SK-N-SH (cell line): ENCODE results near the gene TTC21A. TPM values are rescaled to one million over a fixed set of nuclear protein-coding genes. Genes with fewer than 3 reads are reported as not detected.

ENCODE experiments used
- CTCF ChIA-PET: fragments of 300-600, 350-600 bp; formaldehyde crosslinking; extraction: SDS; loops from one replicate; lab custom pipeline; 2021; lab: Yijun Ruan, JAX
- POLR2A ChIA-PET: fragments of 350-600 bp; sonication (Branson Sonifier 250); formaldehyde crosslinking; extraction: SDS; loops from one replicate; lab custom pipeline; 2020; ENCODE audit warnings: antibody characterized with exemption, inconsistent platforms; lab: Yijun Ruan, JAX
- DNase-seq: peaks from one replicate; pipeline ENCODE4 v3.0.0; 2012
- H2AFZ ChIP-seq: fragments of 200-600 bp; sonication (generic); 2 replicates; pipeline ENCODE4 v1.8.1; 2016; ENCODE audit warnings: antibody characterized with exemption, mild to moderate bottlenecking, low read depth
- H3F3A ChIP-seq: fragments of 200-600 bp; sonication (generic); replicated peaks from 2 replicates; pipeline ENCODE3; 2016; ENCODE audit warnings: antibody characterized with exemption, mild to moderate bottlenecking; ENCODE audit not compliant: insufficient read depth
- H3K27ac ChIP-seq, 2 experiments: fragments of 200-500 bp in 1 of 2; fragments of 200-600 bp in 1 of 2; sonication (Bioruptor generic) in 1 of 2; sonication (generic), shearing (Covaris generic) in 1 of 2; 2 replicates each; pipeline versions ENCODE4 v1.5.1 to v1.6.1; 2014 to 2016; ENCODE audit warnings: low read depth in 2 of 2, inconsistent platforms in 1 of 2, low read length in 1 of 2, mild to moderate bottlenecking in 1 of 2, mixed read lengths in 1 of 2
- H3K27me3 ChIP-seq: fragments of 200-600 bp; sonication (generic), shearing (Covaris generic); 2 replicates; pipeline ENCODE4 v1.6.1; 2016; ENCODE audit warnings: mixed run types; ENCODE audit not compliant: insufficient read depth
- H3K36me3 ChIP-seq, 2 experiments: fragments of 200-500 bp in 1 of 2; fragments of 200-600 bp in 1 of 2; sonication (Bioruptor generic) in 1 of 2; sonication (generic) in 1 of 2; replicated peaks in 1 of 2; 2 replicates each; pipeline versions ENCODE3 to v1.5.1; 2014 to 2016; ENCODE audit warnings: low read length in 1 of 2, mild to moderate bottlenecking in 1 of 2; ENCODE audit not compliant: insufficient read depth in 2 of 2, control insufficient read depth in 1 of 2
- H3K4me1 ChIP-seq, 2 experiments: fragments of 200-500 bp in 1 of 2; fragments of 200-600 bp in 1 of 2; sonication (Bioruptor generic) in 1 of 2; sonication (generic), shearing (Covaris generic) in 1 of 2; 2 replicates each; pipeline versions ENCODE4 v1.5.1 to v1.6.1; 2014 to 2016; ENCODE audit warnings: low read depth in 1 of 2, low read length in 1 of 2, mixed run types in 1 of 2; ENCODE audit not compliant: insufficient read depth in 2 of 2, control insufficient read depth in 1 of 2
- H3K4me2 ChIP-seq: fragments of 200-600 bp; sonication (generic), shearing (Covaris generic); 2 replicates; pipeline ENCODE4 v1.6.1; 2017; ENCODE audit warnings: mixed run types
- H3K4me3 ChIP-seq, 2 experiments: fragments of 200-500 bp in 1 of 2; fragments of 200-600 bp in 1 of 2; sonication (Bioruptor generic) in 1 of 2; sonication (generic), shearing (Covaris generic) in 1 of 2; 2 replicates each; pipeline versions ENCODE4 v1.5.1 to v1.8.1; 2014 to 2016; ENCODE audit warnings: low read depth in 2 of 2, inconsistent platforms in 1 of 2, low read length in 1 of 2, mild to moderate bottlenecking in 1 of 2, mixed read lengths in 1 of 2, moderate library complexity in 1 of 2
- H3K79me2 ChIP-seq: fragments of 200-600 bp; sonication (generic); 2 replicates; pipeline ENCODE4 v1.8.1; 2017; ENCODE audit warnings: mild to moderate bottlenecking; ENCODE audit not compliant: insufficient read depth
- H3K9ac ChIP-seq: fragments of 200-600 bp; sonication (generic); 2 replicates; pipeline ENCODE4 v1.6.1; 2017; ENCODE audit warnings: mixed run types
- H3K9me2 ChIP-seq: fragments of 200-600 bp; sonication (generic); 2 replicates; pipeline ENCODE4 v1.6.1; 2017; ENCODE audit warnings: mixed run types
- H3K9me3 ChIP-seq: fragments of 200-600 bp; sonication (generic); 2 replicates; pipeline ENCODE4 v1.6.1; 2017; ENCODE audit warnings: mixed run types, mild to moderate bottlenecking, moderate library complexity
- H4K20me1 ChIP-seq: fragments of 200-600 bp; sonication (generic); 2 replicates; pipeline ENCODE4 v1.6.1; 2017; ENCODE audit warnings: mild to moderate bottlenecking, mixed run types; ENCODE audit not compliant: insufficient read depth
- CHD2 ChIP-seq: fragments of 150-350 bp; IDR thresholded peaks from 2 replicates; pipeline ENCODE4 v1.6.1; 2018; ENCODE audit warnings: low read length; ENCODE audit not compliant: partially characterized antibody
- EP300 ChIP-seq, 2 experiments: IDR thresholded peaks; 2 replicates each; pipeline versions ENCODE4 v1.4.0 to v1.6.1; 2012; ENCODE audit warnings: borderline replicate concordance in 1 of 2, low read depth in 1 of 2, low read length in 1 of 2
- FOXJ3 ChIP-seq: sonication (generic); formaldehyde crosslinking; IDR thresholded peaks from 2 replicates; pipeline ENCODE4 v1.5.1; 2020; ENCODE audit warnings: mild to moderate bottlenecking, missing genetic modification reagents
- JUND ChIP-seq: IDR thresholded peaks from 2 replicates; pipeline ENCODE4 v1.4.0; 2012
- MEF2A ChIP-seq: IDR thresholded peaks from 2 replicates; pipeline ENCODE4 v1.4.0; 2012; ENCODE audit warnings: low read depth, borderline replicate concordance
- MXI1 ChIP-seq: IDR thresholded peaks from 2 replicates; pipeline ENCODE4 v1.6.1; 2012; ENCODE audit warnings: mild to moderate bottlenecking, low read depth, low read length, improper control_type of control experiment
- NFIC ChIP-seq: IDR thresholded peaks from 2 replicates; pipeline ENCODE4 v1.4.0; 2012; ENCODE audit warnings: borderline replicate concordance
- POLR2AphosphoS5 ChIP-seq: IDR thresholded peaks from 2 replicates; pipeline ENCODE4 v1.6.1; 2012; ENCODE audit warnings: low read depth, low read length
- RAD21 ChIP-seq: IDR thresholded peaks from 2 replicates; pipeline ENCODE4 v1.6.1; 2012; ENCODE audit warnings: mild to moderate bottlenecking, low read length
- SIN3A ChIP-seq: IDR thresholded peaks from 2 replicates; pipeline ENCODE4 v1.6.1; 2012; ENCODE audit warnings: low read depth, mild to moderate bottlenecking, low read length, moderate library complexity, borderline replicate concordance
- WGBS: methylation state at CpG from one replicate; pipeline ENCODE4 v1.1.6; 2017; ENCODE audit warnings: low lambda C conversion rate; 5-methylcytosine and 5-hydroxymethylcytosine counted together
- polyA plus RNA-seq, 3 experiments: library from polyadenylated mRNA; depleted of rRNA; stranded (reverse); fragments of >200 nt; gene quantifications; 2 replicates each; pipeline ENCODE4 v1.2.3, GENCODE V29; 2012
- TF ChIP-seq, protein P1 (sequence below): fragments of 150-350 bp; IDR thresholded peaks from 2 replicates; pipeline ENCODE4 v1.6.1; 2016; ENCODE audit warnings: mild to moderate bottlenecking, low read depth, low read length
- TF ChIP-seq, protein P2 (sequence below): fragments of 150-350 bp; IDR thresholded peaks from 2 replicates; pipeline ENCODE4 v1.6.1; 2017; ENCODE audit warnings: antibody characterized with exemption, low read length, low read depth, borderline replicate concordance
- TF ChIP-seq, protein P3 (sequence below): IDR thresholded peaks from 2 replicates; pipeline ENCODE4 v1.4.0; 2012; ENCODE audit warnings: low read depth, borderline replicate concordance
- TF ChIP-seq, protein P4 (sequence below): IDR thresholded peaks from 2 replicates; pipeline ENCODE4 v1.4.0; 2012; ENCODE audit warnings: low read depth, borderline replicate concordance
- TF ChIP-seq, protein P5 (sequence below): IDR thresholded peaks from 2 replicates; pipeline ENCODE4 v1.6.1; 2012; ENCODE audit warnings: mild to moderate bottlenecking, low read depth, low read length, moderate library complexity

The TTC21A gene
- polyA plus RNA-seq, 1 of the 3 experiments (the other 2 are of a cell fraction), result 3.9 TPM

DNA sequence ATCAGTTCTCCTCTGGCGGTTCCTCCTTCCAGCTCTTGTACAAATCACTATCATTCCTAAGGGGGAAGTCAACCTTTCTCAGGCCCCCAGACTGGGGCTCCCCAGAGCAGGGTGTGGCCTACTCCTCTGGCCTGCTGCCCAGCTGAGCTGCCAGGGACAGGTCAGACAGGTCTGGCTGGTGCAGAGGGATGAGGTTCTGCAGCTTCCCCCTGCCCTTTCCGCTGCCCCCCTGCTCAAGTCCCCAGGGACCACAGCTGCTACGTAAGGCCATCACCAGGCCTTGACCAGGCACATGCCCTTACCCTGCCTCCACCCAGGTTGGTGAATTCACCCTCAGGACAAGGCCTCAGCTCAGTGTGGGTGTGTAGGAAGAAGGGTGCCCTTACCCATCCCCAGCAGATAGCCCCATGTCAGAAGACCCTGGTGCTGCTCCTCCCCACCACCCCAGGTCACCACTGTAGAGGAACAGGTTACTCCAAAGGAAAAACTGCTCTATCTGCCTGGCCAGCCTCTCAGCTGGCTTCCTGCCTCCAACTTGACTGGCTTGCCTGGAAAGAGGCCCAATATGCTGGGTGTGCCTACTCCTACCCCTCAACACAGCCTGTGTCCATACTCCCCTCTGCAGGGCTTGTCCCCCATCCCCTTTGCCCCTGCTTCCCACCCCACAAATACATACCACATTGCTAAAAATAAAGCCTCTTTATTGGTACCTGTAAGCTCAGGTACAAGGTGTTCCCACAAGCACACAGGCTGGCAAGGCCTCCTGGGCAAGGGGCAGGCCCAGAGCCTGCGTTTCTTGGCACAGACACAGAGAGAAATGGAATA, 33.9 kb downstream of the TTC21A start:
- Histone ChIP-seq H3K27ac (peak overlapping the region; percentile 6 to 71; a peak in 3 of 4 replicates), H4K20me1 (peaks cover 22% of the 10 kb centered on the region), H3K79me2 (peaks cover 55% of the 10 kb centered on the region), H3K4me2 (0 out of 2 replicates have a peak overlapping the region, but pooled peaks have one; percentile 2)
- POLR2A ChIA-PET, result no interaction called here
- TF ChIP-seq, protein P1, sequence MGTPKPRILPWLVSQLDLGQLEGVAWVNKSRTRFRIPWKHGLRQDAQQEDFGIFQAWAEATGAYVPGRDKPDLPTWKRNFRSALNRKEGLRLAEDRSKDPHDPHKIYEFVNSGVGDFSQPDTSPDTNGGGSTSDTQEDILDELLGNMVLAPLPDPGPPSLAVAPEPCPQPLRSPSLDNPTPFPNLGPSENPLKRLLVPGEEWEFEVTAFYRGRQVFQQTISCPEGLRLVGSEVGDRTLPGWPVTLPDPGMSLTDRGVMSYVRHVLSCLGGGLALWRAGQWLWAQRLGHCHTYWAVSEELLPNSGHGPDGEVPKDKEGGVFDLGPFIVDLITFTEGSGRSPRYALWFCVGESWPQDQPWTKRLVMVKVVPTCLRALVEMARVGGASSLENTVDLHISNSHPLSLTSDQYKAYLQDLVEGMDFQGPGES, result no peak
- TF ChIP-seq, all 33 proteins: peak for 0
- peaks cover 40 to 51% of the 10 kb centered on the region in 2 experiments for H3K36me3 ChIP-seq
- H3K9me2 ChIP-seq, result no peaks in the 10 kb centered on the region
- H3K9me3 ChIP-seq, result no peaks in the 10 kb centered on the region
- no peak overlapping the region for H2AFZ ChIP-seq
- H3F3A ChIP-seq, result peaks cover 9% of the 10 kb centered on the region
- H3K9ac ChIP-seq, result no peak overlapping the region
- CTCF ChIA-PET, result interaction anchor here (0.8 to 2.2 kb wide), 8 partner anchors 10 to 151 kb away, joined by 3 to 9 read pairs (median 4); no protein-coding TSS in a partner anchor
- 79% methylated on average over 2 of the region's 4 CpGs for WGBS
- no peak overlapping the region for H3K4me3 ChIP-seq
- peaks cover 10 to 58% of the 10 kb centered on the region in 2 experiments for H3K4me1 ChIP-seq
- peak; percentile 50 for DNase-seq
- H3K27me3 ChIP-seq, result no peaks in the 10 kb centered on the region

DNA sequence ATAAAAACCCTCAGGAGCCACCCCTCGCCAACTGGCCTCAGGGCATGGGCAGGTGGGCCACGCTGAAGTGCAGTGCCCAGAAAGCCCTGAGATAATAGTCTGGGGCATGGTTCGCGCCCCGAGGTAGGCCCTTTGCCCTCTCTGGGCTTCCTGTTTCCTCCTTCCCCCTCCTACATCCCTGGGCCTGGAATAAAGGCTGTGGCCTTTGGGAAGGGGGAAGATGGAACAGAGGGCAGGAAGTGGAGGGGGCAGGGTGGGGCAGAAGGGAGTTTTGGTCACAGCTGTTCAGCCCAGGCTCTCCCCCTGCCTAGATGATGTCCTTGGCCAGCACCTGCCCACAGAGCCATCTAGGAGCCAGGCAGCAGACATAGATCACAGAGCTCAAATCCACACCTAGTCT, 34.6 kb downstream of the TTC21A start:
- H2AFZ ChIP-seq, result no peak overlapping the region
- CTCF ChIA-PET, result interaction anchor here (0.9 to 2.2 kb wide), 4 partner anchors 9 to 150 kb away, joined by 4 to 8 read pairs (median 5); no protein-coding TSS in a partner anchor
- no peak for TF ChIP-seq SIN3A
- TF ChIP-seq CHD2, result no peak
- TF ChIP-seq, protein P2, sequence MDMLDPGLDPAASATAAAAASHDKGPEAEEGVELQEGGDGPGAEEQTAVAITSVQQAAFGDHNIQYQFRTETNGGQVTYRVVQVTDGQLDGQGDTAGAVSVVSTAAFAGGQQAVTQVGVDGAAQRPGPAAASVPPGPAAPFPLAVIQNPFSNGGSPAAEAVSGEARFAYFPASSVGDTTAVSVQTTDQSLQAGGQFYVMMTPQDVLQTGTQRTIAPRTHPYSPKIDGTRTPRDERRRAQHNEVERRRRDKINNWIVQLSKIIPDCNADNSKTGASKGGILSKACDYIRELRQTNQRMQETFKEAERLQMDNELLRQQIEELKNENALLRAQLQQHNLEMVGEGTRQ, result no peak
- no peak for TF ChIP-seq EP300 (IDR thresholded peaks at IDR 0.05; ENCODE audit: borderline replicate concordance in 1 of 2, low read depth in 1 of 2, low read length in 1 of 2)
- TF ChIP-seq JUND, result no peak
- TF ChIP-seq, protein P3, sequence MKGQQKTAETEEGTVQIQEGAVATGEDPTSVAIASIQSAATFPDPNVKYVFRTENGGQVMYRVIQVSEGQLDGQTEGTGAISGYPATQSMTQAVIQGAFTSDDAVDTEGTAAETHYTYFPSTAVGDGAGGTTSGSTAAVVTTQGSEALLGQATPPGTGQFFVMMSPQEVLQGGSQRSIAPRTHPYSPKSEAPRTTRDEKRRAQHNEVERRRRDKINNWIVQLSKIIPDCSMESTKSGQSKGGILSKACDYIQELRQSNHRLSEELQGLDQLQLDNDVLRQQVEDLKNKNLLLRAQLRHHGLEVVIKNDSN, result no peak
- TF ChIP-seq POLR2AphosphoS5, result no peak
- TF ChIP-seq MEF2A, result no peak
- TF ChIP-seq, protein P4, sequence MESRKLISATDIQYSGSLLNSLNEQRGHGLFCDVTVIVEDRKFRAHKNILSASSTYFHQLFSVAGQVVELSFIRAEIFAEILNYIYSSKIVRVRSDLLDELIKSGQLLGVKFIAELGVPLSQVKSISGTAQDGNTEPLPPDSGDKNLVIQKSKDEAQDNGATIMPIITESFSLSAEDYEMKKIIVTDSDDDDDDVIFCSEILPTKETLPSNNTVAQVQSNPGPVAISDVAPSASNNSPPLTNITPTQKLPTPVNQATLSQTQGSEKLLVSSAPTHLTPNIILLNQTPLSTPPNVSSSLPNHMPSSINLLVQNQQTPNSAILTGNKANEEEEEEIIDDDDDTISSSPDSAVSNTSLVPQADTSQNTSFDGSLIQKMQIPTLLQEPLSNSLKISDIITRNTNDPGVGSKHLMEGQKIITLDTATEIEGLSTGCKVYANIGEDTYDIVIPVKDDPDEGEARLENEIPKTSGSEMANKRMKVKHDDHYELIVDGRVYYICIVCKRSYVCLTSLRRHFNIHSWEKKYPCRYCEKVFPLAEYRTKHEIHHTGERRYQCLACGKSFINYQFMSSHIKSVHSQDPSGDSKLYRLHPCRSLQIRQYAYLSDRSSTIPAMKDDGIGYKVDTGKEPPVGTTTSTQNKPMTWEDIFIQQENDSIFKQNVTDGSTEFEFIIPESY, result no peak
- TF ChIP-seq, protein P5, sequence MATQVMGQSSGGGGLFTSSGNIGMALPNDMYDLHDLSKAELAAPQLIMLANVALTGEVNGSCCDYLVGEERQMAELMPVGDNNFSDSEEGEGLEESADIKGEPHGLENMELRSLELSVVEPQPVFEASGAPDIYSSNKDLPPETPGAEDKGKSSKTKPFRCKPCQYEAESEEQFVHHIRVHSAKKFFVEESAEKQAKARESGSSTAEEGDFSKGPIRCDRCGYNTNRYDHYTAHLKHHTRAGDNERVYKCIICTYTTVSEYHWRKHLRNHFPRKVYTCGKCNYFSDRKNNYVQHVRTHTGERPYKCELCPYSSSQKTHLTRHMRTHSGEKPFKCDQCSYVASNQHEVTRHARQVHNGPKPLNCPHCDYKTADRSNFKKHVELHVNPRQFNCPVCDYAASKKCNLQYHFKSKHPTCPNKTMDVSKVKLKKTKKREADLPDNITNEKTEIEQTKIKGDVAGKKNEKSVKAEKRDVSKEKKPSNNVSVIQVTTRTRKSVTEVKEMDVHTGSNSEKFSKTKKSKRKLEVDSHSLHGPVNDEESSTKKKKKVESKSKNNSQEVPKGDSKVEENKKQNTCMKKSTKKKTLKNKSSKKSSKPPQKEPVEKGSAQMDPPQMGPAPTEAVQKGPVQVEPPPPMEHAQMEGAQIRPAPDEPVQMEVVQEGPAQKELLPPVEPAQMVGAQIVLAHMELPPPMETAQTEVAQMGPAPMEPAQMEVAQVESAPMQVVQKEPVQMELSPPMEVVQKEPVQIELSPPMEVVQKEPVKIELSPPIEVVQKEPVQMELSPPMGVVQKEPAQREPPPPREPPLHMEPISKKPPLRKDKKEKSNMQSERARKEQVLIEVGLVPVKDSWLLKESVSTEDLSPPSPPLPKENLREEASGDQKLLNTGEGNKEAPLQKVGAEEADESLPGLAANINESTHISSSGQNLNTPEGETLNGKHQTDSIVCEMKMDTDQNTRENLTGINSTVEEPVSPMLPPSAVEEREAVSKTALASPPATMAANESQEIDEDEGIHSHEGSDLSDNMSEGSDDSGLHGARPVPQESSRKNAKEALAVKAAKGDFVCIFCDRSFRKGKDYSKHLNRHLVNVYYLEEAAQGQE, result no peak
- TF ChIP-seq NFIC, result no peak
- TF ChIP-seq RAD21, result no peak
- TF ChIP-seq FOXJ3 (CRISPR knock-in tag), result no peak
- TF ChIP-seq MXI1, result no peak

More for the DNA sequence above, 34.6 kb downstream of the TTC21A start:
- Histone ChIP-seq H3K79me2 (peaks cover 61% of the 10 kb centered on the region), H3K4me1 (peaks cover 16 to 65% of the 10 kb centered on the region in 2 experiments), H3K4me3 (no peak overlapping the region), H3K4me2 (0 out of 2 replicates have a peak overlapping the region, but pooled peaks have one; percentile 2), H3K9ac (no peak overlapping the region), H3K27ac (no peak overlapping the region; a peak in 1 of 4 replicates), H3K9me3 (no peaks in the 10 kb centered on the region), H3K36me3 (peaks cover 40 to 48% of the 10 kb centered on the region in 2 experiments), H3K27me3 (no peaks in the 10 kb centered on the region), H3K9me2 (no peaks in the 10 kb centered on the region), H3F3A (peaks cover 14% of the 10 kb centered on the region), H4K20me1 (peaks cover 27% of the 10 kb centered on the region)
- POLR2A ChIA-PET, result no interaction called here
- WGBS, result 85% methylated on average over 4 of the region's 5 CpGs
- DNase-seq, result no peak
